NB4 (cell line): Measurements from ENCODE around the gene PPP1R3F.

Source experiments
- DNase-seq: peaks from one replicate; pipeline ENCODE4 v3.0.0; 2010; ENCODE audit warnings: low read depth
- H3K4me3 ChIP-seq: one replicate; pipeline ENCODE4 v1.5.1; 2011; ENCODE audit warnings: mild to moderate bottlenecking, low read depth, low read length, moderate library complexity
- CTCF ChIP-seq: IDR thresholded peaks from one replicate; pipeline ENCODE4 v1.5.1; 2012; ENCODE audit warnings: low read depth, low read length
- MAX ChIP-seq: IDR thresholded peaks from 2 replicates; pipeline ENCODE4 v1.6.1; 2011; ENCODE audit warnings: low read depth, low read length
- MYC ChIP-seq: IDR thresholded peaks from 2 replicates; pipeline ENCODE4 v1.6.1; 2011; ENCODE audit warnings: low read depth, low read length
- POLR2A ChIP-seq: IDR thresholded peaks from 2 replicates; pipeline ENCODE4 v1.6.1; 2011; ENCODE audit warnings: mild to moderate bottlenecking; ENCODE audit not compliant: insufficient read length; ENCODE audit errors: extremely low read depth

Gene PPP1R3F

GRCh38 chrX:49246541-49246940 lies 23.1 kb upstream of the PPP1R3F start:
- TF ChIP-seq MAX, result no peak
- no peak for TF ChIP-seq MYC
- TF ChIP-seq CTCF, result no peak
- DNase-seq, result no peak

GRCh38 chrX:49247346-49247745 lies 22.2 kb upstream of the PPP1R3F start:
- TF ChIP-seq MAX (no peak), MYC (no peak), CTCF (no peak), POLR2A (no peak)
- no peak overlapping the region for H3K4me3 ChIP-seq
- DNase-seq, result no peak

More at GRCh38 chrX:49246541-49246940, 23.1 kb upstream of the PPP1R3F start:
- H3K4me3 ChIP-seq, result no peak overlapping the region

DNA sequence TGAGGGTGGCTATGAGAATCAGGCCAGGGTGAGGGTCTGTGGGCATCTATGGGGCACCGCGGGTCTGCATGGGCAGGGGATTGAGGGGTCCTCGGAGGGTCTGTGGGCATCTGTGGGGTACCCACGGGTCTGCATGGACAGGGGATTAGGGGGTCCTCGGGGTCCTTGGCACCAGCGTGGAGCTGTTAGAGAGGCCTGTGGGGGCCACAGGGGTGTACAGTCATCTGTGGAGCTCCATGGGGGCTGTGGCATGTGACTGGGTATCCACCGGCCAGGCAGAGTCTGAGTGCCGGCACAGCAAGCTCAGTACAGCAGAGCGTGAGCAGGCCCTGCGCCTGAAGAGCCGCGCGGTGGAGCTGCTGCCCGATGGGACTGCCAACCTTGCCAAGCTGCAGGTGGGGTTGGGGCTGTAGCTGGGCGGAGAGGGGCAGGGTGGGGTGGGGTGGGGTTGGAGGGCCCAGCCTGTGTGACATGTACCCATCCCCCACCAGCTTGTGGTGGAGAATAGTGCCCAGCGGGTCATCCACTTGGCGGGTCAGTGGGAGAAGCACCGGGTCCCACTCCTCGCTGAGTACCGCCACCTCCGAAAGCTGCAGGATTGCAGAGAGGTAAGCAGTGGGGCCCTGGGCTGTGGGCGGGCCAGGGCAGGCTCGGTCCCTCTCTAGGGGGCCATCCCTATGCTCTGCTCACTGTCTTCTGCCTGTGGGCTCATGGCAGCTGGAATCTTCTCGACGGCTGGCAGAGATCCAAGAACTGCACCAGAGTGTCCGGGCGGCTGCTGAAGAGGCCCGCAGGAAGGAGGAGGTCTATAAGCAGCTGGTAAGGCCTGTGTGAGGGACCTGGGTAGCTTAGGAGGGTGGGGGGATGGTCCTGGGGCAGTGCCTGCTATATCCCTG lies 21.4 kb upstream of the PPP1R3F start:
- TF ChIP-seq CTCF (no peak), MAX (no peak), MYC (no peak), POLR2A (no peak)
- H3K4me3 ChIP-seq, result no peak overlapping the region
- DNase-seq, result no peak

DNA sequence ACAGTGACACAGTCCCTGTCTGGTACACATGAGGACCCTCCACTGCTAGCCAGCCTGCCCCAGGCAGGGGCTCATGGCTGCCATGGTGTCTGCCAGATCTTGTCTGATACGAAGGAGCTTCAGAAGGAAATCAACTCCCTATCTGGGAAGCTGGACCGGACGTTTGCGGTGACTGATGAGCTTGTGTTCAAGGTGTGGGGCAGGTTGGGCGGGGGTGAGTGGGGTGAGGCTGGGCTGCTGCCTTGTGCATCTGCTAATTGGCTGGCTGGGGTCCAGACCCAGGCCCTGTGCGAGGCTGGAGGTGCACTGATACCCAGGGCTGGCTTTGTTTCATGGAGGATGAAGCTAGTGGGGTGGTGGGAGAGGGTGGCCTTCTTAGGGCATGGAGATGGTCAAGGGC lies 20.5 kb upstream of the PPP1R3F start:
- DNase-seq, result no peak

GRCh38 chrX:49249616-49250015 lies 20.0 kb upstream of the PPP1R3F start:
- H3K4me3 ChIP-seq, result no peak overlapping the region
- no peak for TF ChIP-seq MYC
- TF ChIP-seq MAX, result no peak
- TF ChIP-seq CTCF, result no peak
- TF ChIP-seq POLR2A, result no peak
- no peak for DNase-seq

More for the DNA sequence above, 20.5 kb upstream of the PPP1R3F start:
- TF ChIP-seq POLR2A, result no peak
- no peak for TF ChIP-seq MYC
- no peak for TF ChIP-seq CTCF
- TF ChIP-seq MAX, result no peak
- H3K4me3 ChIP-seq, result no peak overlapping the region
